ENCODE measurements around the gene IL4.

The IL4 gene

GRCh38 chr5:132684491-132684890 is 10.7 kb downstream of the IL4 start:
- Histone ChIP-seq H3K36me3 (ENCODE audit: control insufficient read depth in 2 of 2, insufficient read depth in 1 of 2, low read length in 2 of 2) (no peaks in the 10 kb centered on the region), H3K4me1 (ENCODE audit: control insufficient read depth, insufficient read depth, low read length) (peaks cover 4% of the 10 kb centered on the region), H3K9me3 (ENCODE audit: control insufficient read depth, insufficient read depth, low read depth, low read length) (no peaks in the 10 kb centered on the region), H3K4me3 (ENCODE audit: low read depth, low read length) (no peak overlapping the region), H3K27ac (ENCODE audit: extremely low read depth, low read depth, low read length) (no peak overlapping the region)
- CTCF ChIA-PET = interaction anchor here (0.9 kb wide), 1 partner anchor 157 kb away, joined by 3 read pairs; no protein-coding TSS in a partner anchor
- TF ChIP-seq ZNF571 (tag by site-specific recombination; IDR thresholded peaks at IDR 0.05) (no peak), ZNF341 (tag by site-specific recombination; IDR thresholded peaks at IDR 0.05; ENCODE audit: low read depth) (no peak), YY1 (tag by site-specific recombination; IDR thresholded peaks at IDR 0.05) (no peak), GLIS2 (tag by site-specific recombination; IDR thresholded peaks at IDR 0.05) (no peak), ZNF24 (tag by site-specific recombination; IDR thresholded peaks at IDR 0.05) (no peak), ZNF324 (tag by site-specific recombination; IDR thresholded peaks at IDR 0.05) (no peak), ZNF707 (tag by site-specific recombination; IDR thresholded peaks at IDR 0.05) (no peak)
- TF ChIP-seq, protein P1, sequence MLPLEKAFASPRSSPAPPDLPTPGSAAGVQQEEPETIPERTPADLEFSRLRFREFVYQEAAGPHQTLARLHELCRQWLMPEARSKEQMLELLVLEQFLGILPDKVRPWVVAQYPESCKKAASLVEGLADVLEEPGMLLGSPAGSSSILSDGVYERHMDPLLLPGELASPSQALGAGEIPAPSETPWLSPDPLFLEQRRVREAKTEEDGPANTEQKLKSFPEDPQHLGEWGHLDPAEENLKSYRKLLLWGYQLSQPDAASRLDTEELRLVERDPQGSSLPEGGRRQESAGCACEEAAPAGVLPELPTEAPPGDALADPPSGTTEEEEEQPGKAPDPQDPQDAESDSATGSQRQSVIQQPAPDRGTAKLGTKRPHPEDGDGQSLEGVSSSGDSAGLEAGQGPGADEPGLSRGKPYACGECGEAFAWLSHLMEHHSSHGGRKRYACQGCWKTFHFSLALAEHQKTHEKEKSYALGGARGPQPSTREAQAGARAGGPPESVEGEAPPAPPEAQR (tag by site-specific recombination; IDR thresholded peaks at IDR 0.05) = no peak
- POLR2A ChIA-PET = no interaction called here

GRCh38 chr5:132684922-132685720 is 11.3 kb downstream of the IL4 start:
- peaks cover 4% of the 10 kb centered on the region for H3K4me1 ChIP-seq (ENCODE audit: control insufficient read depth, insufficient read depth, low read length)
- POLR2A ChIA-PET = no interaction called here
- H3K36me3 ChIP-seq (ENCODE audit: control insufficient read depth in 2 of 2, insufficient read depth in 1 of 2, low read length in 2 of 2) = no peaks in the 10 kb centered on the region
- CTCF ChIA-PET = interaction anchor here (0.7 to 0.9 kb wide), 2 partner anchors 79 to 158 kb away, joined by 3 read pairs; no protein-coding TSS in a partner anchor
- H3K9me3 ChIP-seq (ENCODE audit: control insufficient read depth, insufficient read depth, low read depth, low read length) = no peaks in the 10 kb centered on the region
- H3K4me3 ChIP-seq (ENCODE audit: low read depth, low read length) = no peak overlapping the region
- no peak for TF ChIP-seq ZNF266 (tag by site-specific recombination; IDR thresholded peaks at IDR 0.05; ENCODE audit: low read depth)
- no peak for TF ChIP-seq ZIC2 (tag by site-specific recombination; IDR thresholded peaks at IDR 0.05)
- TF ChIP-seq ZNF473 (tag by site-specific recombination; IDR thresholded peaks at IDR 0.05) = no peak
- no peak for TF ChIP-seq ZNF121 (tag by site-specific recombination; IDR thresholded peaks at IDR 0.05)
- TF ChIP-seq INSM2 (tag by site-specific recombination; IDR thresholded peaks at IDR 0.05) = no peak
- TF ChIP-seq ZNF610 (tag by site-specific recombination; IDR thresholded peaks at IDR 0.05; ENCODE audit: borderline replicate concordance) = no peak
- no peak for TF ChIP-seq ZNF394 (tag by site-specific recombination; IDR thresholded peaks at IDR 0.05; ENCODE audit: borderline replicate concordance)
- no peak for TF ChIP-seq ZNF501 (tag by site-specific recombination; IDR thresholded peaks at IDR 0.05)
- no peak for TF ChIP-seq ELK4 (IDR thresholded peaks at IDR 0.05; ENCODE audit: borderline replicate concordance, low read depth, low read length)
- no peak for TF ChIP-seq ZNF26 (tag by site-specific recombination; IDR thresholded peaks at IDR 0.05)
- H3K27ac ChIP-seq (ENCODE audit: extremely low read depth, low read depth, low read length) = no peak overlapping the region
